SK-N-SH treated with all-trans-retinoic acid at 6 μM for 48 hours (cell line): ENCODE data around the gene PRKCQ.

Experiments
- ATAC-seq: fragments of 200-7000 bp; cut with Tn5 transposase; 3 replicates; pipeline ENCODE4 v1.9.1; 2020; ENCODE audit warnings: mild to moderate bottlenecking, moderate library complexity
- ARNTL ChIP-seq: fragments of 450-650 bp; formaldehyde crosslinking; IDR thresholded peaks from 2 replicates; pipeline ENCODE4 v1.5.0; 2020; ENCODE audit warnings: low read depth, mild to moderate bottlenecking, moderate library complexity, borderline replicate concordance
- BACH2 ChIP-seq: fragments of 250-450 bp; sonication (Bioruptor Pico); IDR thresholded peaks from 2 replicates; pipeline ENCODE4 v1.9.0; 2021; ENCODE audit warnings: mild to moderate bottlenecking, borderline replicate concordance
- CREB5 ChIP-seq: fragments of 250-450 bp; sonication (Bioruptor Pico); IDR thresholded peaks from 2 replicates; pipeline ENCODE4 v1.5.1; 2020; ENCODE audit warnings: low read depth, mild to moderate bottlenecking, moderate library complexity
- CSDC2 ChIP-seq: fragments of 250-450 bp; sonication (Bioruptor Pico); IDR thresholded peaks from 2 replicates; pipeline ENCODE4 v1.5.0; 2020; ENCODE audit warnings: mild to moderate bottlenecking, moderate library complexity
- CSRNP3 ChIP-seq: fragments of 250-450 bp; sonication (Bioruptor Pico); IDR thresholded peaks from 2 replicates; pipeline ENCODE4 v1.5.1; 2021; ENCODE audit warnings: mild to moderate bottlenecking, moderate library complexity
- ESRRG ChIP-seq: fragments of 250-450 bp; sonication (Bioruptor Pico); IDR thresholded peaks from 2 replicates; pipeline ENCODE4 v1.6.1; 2021; ENCODE audit warnings: mild to moderate bottlenecking
- GLIS3 ChIP-seq: fragments of 250-450 bp; sonication (Bioruptor Pico); IDR thresholded peaks from 2 replicates; pipeline ENCODE4 v1.5.0; 2020; ENCODE audit warnings: mild to moderate bottlenecking, moderate library complexity
- ISL1 ChIP-seq: fragments of 250-450 bp; sonication (Bioruptor Pico); IDR thresholded peaks from 2 replicates; pipeline ENCODE4 v2.1.2; 2022; ENCODE audit warnings: mild to moderate bottlenecking, moderate library complexity
- OSR1 ChIP-seq: fragments of 250-450 bp; sonication (Bioruptor Pico); IDR thresholded peaks from 2 replicates; pipeline ENCODE4 v1.8.0; 2022; ENCODE audit warnings: moderate library complexity, mild to moderate bottlenecking, inconsistent platforms
- POU6F1 ChIP-seq: fragments of 250-450 bp; sonication (Bioruptor Pico); IDR thresholded peaks from 2 replicates; pipeline ENCODE4 v1.8.0; 2021; ENCODE audit warnings: low read depth, mild to moderate bottlenecking, moderate library complexity, borderline replicate concordance
- PPARA ChIP-seq: fragments of 250-450 bp; sonication (Bioruptor Pico); IDR thresholded peaks from 2 replicates; pipeline ENCODE4 v1.5.0; 2020; ENCODE audit warnings: mild to moderate bottlenecking, borderline replicate concordance
- RARB ChIP-seq: fragments of 250-450 bp; sonication (Bioruptor Pico); IDR thresholded peaks from 2 replicates; pipeline ENCODE4 v1.8.0; 2021; ENCODE audit warnings: mild to moderate bottlenecking, moderate library complexity
- SNAI2 ChIP-seq: fragments of 250-450 bp; sonication (Bioruptor Pico); IDR thresholded peaks from 2 replicates; pipeline ENCODE4 v1.5.0; 2020; ENCODE audit warnings: mild to moderate bottlenecking, moderate library complexity
- TCF4 ChIP-seq: fragments of 250-450 bp; sonication (Bioruptor Pico); IDR thresholded peaks from 2 replicates; pipeline ENCODE4 v1.8.0; 2021; ENCODE audit warnings: mild to moderate bottlenecking, moderate library complexity, borderline replicate concordance
- TSHZ2 ChIP-seq: fragments of 250-450 bp; sonication (Bioruptor Pico); IDR thresholded peaks from 2 replicates; pipeline ENCODE4 v1.5.0; 2020; ENCODE audit warnings: mild to moderate bottlenecking, moderate library complexity
- ZC3H10 ChIP-seq: fragments of 250-450 bp; sonication (Bioruptor Pico); IDR thresholded peaks from 2 replicates; pipeline ENCODE4 v1.5.1; 2021; ENCODE audit warnings: mild to moderate bottlenecking, moderate library complexity
- ZFP3 ChIP-seq: fragments of 250-450 bp; sonication (Bioruptor Pico); IDR thresholded peaks from 2 replicates; pipeline ENCODE4 v1.5.0; 2020; ENCODE audit warnings: mild to moderate bottlenecking, moderate library complexity
- ZFP30 ChIP-seq: fragments of 450-650 bp; formaldehyde crosslinking; IDR thresholded peaks from 2 replicates; pipeline ENCODE4 v1.5.0; 2022; ENCODE audit warnings: mild to moderate bottlenecking, moderate library complexity
- ZNF565 ChIP-seq: fragments of 450-650 bp; formaldehyde crosslinking; conservative IDR thresholded peaks from 2 replicates; pipeline ENCODE4 v1.5.0; 2020; ENCODE audit warnings: low read depth, mild to moderate bottlenecking, moderate library complexity
- ZNF70 ChIP-seq: fragments of 450-650 bp; formaldehyde crosslinking; IDR thresholded peaks from 2 replicates; pipeline ENCODE4 v1.5.0; 2020; ENCODE audit warnings: mild to moderate bottlenecking, moderate library complexity
- ZNF8 ChIP-seq: fragments of 450-650 bp; formaldehyde crosslinking; IDR thresholded peaks from 2 replicates; pipeline ENCODE4 v1.5.0; 2020; ENCODE audit warnings: mild to moderate bottlenecking, moderate library complexity

Gene PRKCQ

GRCh38 chr10:6493521-6494441 lies 86.3 kb downstream of the PRKCQ start:
- ATAC-seq, result no peak
- TF ChIP-seq ZFP3 (CRISPR knock-in tag) (no peak), PPARA (CRISPR knock-in tag) (no peak), POU6F1 (no peak), ESRRG (CRISPR knock-in tag) (no peak), TSHZ2 (CRISPR knock-in tag) (no peak), ZFP30 (CRISPR knock-in tag) (no peak), TCF4 (CRISPR knock-in tag) (no peak), ZNF70 (no peak), GLIS3 (no peak), ZC3H10 (CRISPR knock-in tag) (no peak), ARNTL (CRISPR knock-in tag) (no peak), CSRNP3 (no peak), ZNF8 (no peak)

GRCh38 chr10:6492896-6493295 lies 87.2 kb downstream of the PRKCQ start:
- no peak for ATAC-seq
- TF ChIP-seq RARB (CRISPR knock-in tag), result no peak
- no peak for TF ChIP-seq GLIS3
- no peak for TF ChIP-seq BACH2 (CRISPR knock-in tag)
- no peak for TF ChIP-seq ZC3H10 (CRISPR knock-in tag)
- TF ChIP-seq SNAI2 (CRISPR knock-in tag), result no peak
- TF ChIP-seq PPARA (CRISPR knock-in tag), result no peak
- TF ChIP-seq TCF4 (CRISPR knock-in tag), result no peak
- TF ChIP-seq POU6F1, result no peak
- no peak for TF ChIP-seq ZNF565 (CRISPR knock-in tag)
- TF ChIP-seq TSHZ2 (CRISPR knock-in tag), result no peak
- TF ChIP-seq ARNTL (CRISPR knock-in tag), result no peak
- no peak for TF ChIP-seq ESRRG (CRISPR knock-in tag)
- TF ChIP-seq CREB5 (CRISPR knock-in tag), result no peak
- no peak for TF ChIP-seq OSR1
- no peak for TF ChIP-seq ISL1 (CRISPR knock-in tag)
- no peak for TF ChIP-seq CSDC2 (CRISPR knock-in tag)
